ENCODE measurements around the gene GPR180.
A peak's percentile ranks its signal among the peaks of the same experiment; 100 is the strongest.

Gene GPR180

DNA sequence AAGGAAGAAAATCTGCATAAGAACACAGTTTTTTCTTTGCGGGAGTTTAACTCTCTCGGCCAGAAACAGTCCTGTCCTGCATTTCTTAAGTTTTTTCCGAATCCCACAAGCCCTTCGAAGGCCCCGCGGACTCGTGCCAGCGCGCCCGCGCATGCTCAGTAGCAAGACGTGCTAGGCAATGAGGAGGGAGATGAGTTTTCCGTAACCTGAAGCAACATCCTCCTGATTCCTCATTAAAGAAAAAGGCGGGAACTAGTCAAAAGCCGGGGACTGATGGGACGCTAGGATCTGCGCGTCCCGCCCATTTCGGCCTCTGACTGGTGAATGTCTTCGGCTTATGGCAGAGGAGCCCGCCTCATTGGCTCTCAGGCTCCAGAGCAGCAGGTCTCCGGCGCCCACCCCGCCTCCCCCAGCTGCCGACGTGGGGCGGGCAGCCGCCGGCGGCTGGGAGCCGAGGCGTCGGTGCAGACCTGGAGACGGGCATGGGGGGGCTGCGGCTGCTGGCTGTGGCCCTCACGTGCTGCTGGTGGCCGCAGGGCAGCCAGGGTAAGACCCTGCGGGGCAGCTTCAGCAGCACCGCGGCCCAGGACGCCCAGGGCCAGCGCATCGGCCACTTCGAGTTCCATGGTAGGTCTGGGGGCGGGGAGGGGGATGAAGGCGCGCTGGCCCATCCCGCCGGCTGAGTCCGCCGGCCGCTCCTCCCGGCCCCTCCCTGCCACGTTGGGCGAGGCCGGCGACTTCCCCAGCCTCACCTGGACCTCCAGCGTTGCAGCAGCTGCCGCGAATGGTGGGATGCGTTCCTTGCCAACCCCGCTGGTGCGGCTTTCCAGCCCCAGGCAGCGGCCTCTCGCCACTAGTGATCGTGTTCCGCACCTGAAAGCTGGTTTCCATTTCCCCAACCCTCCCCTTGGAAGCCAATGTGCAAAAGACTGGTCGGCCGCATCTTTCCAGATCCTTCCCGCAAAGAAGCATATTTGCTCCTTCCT lies at the start of gene GPR180:
GPR180 (plus strand) TSS at position 412 of the 986 bp plus-strand sequence; CDS start at position 483, 71 bp downstream.
- peak; percentile 82 to 89 for DNase-seq

DNA sequence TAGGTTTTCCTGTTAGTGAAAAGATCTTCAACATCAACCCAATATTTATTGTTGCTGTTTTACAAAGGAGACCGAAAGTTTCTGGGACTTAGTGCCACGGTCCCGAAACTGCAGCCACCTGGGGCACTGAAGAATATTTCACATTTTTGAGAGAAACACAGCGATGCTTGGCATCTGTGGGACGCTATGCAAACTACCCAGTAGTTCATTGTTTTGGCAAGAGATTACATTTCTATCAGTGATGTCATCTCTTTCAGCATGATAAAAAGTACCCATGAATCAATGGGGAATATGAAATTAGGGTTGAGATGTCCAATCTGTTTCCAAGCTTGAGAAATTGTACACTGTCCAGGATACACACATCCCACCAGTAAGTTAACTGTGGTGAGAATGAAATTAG lies 49.6 kb upstream of the GPR180 start:
- DNase-seq, result no peak

DNA sequence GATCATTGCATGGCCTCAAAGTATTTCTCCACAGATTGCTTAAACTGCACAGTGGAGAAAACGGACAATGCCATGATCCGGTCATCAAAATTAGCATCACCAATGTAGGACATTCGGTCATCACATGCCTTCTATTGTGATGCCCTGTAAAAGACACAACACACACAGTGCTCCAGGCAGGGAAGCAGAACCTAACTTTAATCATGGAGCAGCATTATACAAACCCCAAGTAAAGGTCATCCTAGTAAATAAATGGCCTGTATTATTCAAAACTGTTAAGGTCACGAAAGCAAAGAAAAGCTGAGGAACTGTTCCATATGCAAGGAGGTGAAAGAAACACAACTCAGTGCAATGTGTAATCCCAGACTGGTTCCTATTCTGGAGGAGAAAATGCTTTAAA lies 47.9 kb upstream of the GPR180 start:
- no peak for DNase-seq

DNA sequence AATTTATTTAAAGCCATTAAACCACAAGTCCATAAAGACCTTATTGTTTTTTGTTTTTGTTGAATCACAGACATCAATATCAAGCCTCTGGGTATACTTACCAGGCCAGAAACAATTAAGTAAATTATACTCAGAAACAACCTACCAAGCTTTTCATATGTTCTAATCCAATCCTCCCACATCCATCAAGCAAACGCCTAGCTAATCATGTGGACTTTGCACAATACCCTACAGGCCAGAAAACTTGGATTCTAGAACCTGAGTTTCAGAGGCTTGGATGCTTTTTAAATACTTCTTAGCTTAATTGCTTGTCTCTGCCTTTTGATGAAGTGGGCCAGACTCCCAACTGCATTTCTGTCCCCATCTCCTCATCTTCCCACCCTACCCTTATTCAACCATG lies 45.6 kb upstream of the GPR180 start:
- DNase-seq, result no peak

DNA sequence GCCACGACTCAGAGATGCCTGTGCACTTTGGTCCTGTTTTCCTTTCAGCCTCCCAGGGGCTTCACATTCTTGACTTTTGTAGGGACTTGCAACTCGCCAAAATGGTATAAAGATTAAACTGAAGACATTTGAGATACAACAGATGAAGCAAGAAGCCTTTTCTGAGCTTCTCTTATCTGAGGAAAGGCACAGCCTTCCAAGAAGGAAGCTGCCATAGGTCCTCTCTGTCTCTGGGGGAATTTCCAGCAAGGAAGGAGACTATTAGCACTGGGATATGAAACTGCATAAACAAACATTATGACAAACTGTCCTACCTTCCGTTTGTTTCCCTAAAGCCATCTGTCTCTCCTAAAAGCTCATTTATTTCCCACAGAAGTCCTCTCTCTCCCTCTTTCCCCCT lies 45.0 kb upstream of the GPR180 start:
- DNase-seq, result no peak

DNA sequence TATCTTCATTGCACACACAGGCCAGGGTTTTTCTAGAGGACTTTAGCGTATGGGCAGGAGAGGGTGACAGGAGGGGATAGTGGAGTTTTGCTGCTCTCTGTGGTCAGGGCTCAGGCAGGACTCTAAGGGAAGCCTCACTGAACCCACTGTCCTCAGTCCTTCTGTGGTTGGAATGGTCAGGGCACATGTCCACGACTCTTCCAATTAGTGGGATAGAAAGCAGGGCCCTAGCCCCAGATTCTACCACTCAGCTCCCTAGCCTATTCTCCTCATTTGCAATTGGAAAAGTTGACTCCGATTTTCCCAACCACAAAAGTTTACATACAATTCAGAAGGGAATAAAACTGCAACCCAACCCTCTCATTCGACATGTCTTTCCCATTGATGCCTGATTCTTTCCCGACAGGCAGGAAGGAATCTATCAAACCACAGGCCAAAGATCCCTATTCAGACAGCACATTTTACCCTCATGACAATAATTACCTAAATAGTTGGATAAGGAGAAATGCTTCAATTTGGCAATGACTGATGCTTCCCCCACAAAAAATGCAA lies 43.9 kb upstream of the GPR180 start:
- no peak for DNase-seq

DNA sequence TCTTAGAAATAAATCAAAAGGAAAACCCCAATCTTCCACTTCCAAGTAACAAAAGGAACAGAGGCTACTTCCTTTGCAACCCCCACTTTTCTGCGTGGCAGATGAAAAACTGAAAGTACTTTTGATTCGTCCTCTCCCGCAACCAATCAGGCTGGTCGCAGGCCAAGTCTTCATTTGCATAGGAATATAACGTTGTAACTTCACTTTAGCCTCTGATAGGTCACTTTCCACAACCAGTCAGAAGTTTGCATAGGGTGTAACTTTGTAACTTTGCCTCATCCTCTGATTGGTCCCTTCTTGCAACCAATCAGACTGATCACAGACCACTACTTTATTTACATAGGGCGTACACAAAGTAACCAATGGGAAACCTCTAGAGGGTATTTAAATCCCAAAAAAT lies 42.9 kb upstream of the GPR180 start:
- no peak for DNase-seq

DNA sequence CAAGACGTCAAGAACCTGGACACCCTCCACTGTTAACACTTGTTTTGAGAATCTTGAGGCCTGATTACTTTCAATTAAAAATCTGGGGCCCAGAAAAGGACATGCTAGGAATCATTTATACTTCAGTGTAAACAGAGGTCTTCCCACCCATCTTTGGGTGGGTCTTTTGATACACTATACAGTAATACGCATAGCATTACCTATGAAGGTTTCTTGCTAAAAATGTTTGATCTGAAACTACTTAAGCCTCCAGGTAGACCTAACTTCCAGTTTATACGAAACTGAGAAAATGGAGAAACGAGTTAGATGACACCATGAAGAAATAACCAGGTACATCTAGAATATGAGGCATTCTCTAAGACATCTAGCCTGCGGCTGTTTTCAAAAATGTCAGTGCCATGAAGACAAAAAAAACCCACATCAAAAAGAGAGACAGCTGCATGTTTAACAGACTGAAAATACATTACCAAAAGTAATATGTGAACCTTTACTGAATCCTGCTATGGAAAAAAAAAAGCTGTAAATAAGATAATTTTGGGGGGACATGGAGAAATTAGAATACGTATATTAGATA lies 42.3 kb upstream of the GPR180 start:
- no peak for DNase-seq

DNA sequence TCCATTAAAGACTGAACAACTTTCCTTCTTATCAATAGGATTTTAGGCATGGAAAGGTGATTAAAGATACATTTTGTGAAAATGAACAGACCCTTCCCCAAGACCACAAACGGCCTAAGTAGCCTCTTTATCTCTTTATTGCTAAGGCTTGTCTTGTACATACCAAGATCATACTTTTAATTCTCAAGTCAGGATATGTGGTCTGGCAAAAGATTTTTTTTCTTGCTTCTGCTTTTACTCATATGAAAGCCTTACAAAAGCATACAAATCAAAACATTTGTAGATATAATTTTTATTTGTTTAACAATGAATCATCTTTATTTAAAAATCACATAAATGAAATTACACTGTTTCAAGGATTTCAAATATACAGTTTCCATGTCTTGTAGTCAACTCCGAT lies 41.5 kb upstream of the GPR180 start:
- DNase-seq, result no peak

DNA sequence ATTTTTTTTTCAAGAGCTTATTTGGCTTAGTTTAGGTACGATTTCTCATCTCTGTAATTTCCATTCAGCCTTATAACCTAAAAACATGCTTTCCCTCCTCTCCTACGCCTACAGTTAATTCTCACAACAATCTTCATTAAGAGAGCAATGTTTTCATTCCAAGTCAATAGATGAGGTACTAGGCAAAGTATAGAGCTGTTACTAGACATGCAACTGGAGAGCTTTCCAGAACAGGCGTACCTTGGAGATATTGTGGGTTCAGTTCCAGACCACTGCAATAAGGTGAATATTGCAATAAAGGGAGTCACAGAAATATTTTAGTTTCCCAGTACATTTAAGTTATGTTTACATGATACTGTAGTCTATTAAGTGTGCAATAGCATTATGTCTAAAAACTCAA lies 40.5 kb upstream of the GPR180 start:
- no peak for DNase-seq

DNA sequence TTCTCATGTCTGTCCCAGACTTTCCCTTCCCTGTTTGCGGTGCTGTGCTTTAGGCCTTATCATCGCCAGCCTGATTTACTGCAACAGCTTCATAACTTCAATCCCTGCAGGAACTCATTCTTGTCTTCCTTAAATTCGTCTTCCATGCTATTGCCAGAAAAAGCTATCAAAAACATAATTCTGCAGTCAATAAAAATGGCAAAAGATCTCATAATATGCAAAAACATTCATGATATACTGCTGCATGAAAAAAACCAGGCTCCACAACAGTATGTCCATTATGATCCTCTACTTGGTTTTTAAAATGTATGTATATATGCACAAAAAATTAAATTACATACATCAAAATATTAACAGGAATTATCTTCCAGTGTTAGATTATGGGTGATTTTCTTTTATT lies 34.1 kb upstream of the GPR180 start:
- DNase-seq, result no peak

DNA sequence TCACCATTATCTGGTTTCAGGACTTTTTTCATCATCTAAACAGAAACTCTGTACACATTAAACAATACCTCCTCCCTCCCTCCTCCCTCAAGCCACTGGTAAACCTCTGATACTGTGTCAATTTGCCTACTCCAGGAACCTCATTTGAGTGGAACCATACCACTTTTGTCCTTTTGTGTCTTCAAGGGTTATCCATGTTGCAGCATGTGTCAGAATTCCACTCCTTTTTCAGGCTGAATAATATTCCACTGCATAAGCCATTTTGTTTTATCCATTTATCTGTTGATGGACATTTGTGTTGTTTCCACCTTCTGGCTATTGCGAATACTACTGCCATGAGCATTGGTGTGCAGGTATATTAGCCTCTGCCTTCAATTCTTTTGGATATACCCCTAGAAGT lies 33.2 kb upstream of the GPR180 start:
- no peak for DNase-seq

DNA sequence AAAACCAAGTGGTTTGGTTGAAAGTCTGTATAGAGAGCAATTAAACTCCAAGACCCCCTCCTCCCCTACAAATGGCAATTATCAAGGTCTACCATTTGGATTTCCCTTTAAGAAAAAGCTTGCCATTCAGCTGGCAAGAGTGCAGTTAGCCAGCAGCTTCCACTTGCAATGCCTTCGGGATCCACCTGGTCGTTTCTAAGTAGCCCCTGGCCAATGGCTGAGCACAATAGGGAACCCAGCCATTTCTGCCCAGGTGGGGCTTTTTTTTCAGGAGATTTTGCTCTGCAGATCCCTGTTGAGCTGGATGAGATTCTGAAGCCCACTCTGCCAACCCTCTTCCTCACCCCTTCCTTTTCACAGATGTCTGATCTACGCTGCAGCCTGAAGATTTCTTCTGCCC lies 32.0 kb upstream of the GPR180 start:
- DNase-seq, result no peak

DNA sequence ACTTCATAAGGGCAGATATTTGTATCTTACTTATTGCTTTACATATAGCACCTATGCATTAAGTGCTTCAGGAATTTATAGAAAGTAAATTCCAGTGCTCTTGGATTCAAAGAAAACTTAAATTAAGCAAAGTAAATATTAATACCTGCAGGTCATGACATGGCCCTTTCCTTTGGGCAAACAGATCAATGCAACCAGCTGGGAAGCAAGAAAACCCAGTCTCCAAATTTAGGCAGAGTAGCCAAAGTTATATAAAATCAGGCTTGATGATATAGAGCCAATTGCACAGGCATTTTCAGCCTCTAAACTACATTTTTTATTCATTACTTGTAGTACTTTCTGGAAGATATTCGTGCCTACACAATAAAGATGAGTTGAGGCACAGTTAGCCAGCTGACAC lies 22.6 kb upstream of the GPR180 start:
- no peak for DNase-seq

DNA sequence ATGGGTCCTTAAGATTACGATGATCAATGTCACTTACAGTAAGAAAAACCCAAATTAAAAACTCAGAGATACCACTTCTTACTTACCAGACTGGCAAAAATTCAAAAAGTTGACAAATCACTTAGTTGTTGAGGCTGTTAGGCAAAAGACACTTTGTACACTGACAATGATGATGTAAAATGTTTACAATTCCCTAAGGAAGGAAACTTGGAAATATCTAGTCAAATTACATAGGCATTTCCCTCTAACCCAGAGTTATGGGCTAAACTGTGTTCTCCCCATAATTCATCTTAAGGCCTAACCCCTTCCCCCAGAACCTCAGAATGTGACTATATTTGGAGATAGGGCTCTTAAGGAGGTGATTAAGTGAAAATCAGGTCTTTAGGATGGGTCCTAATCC lies 17.7 kb upstream of the GPR180 start:
- DNase-seq, result no peak

DNA sequence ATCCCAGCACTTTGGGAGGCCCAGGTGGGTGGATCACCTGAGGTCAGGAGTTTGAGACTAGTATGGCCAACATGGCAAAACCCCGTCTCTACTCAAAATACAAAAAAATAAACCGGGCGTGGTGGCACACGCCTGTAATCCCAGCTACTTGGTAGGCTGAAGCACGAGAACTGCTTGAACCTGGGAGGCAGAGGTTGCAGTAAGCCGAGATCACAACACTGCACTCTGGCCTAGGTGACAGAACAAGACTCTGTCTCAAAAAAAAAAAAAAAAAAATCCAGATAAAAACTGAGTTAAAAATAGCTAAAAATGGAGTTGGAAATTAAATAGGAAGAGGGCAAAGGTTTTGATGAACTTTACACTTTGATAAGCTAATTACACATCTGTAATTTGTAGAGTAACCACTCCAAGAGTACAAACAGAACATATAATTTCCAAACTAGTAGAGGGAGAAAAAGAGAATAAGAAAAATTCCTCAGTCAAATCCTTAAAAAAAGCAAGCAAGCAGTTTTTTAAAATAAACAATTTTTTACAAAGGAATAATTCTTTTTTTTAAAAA lies 16.0 kb upstream of the GPR180 start:
- DNase-seq, result no peak

DNA sequence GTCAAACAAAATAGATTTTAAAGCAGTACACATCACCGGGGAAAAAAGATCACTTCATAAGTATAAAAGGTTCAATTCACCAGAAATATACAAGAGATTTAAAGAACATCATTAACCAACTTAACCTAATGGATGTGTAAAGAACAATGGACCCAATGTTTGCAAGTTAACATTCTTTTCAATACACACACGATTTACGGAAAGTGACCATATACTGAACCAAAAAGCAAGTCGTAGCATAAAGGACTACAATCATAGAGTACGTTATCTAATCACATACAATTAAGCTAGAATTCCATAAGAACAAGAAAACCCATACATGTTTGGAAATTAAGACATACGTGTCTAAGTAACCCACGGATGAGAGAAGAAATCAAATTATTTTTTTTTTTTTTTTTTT lies 15.3 kb upstream of the GPR180 start:
- DNase-seq, result no peak

DNA sequence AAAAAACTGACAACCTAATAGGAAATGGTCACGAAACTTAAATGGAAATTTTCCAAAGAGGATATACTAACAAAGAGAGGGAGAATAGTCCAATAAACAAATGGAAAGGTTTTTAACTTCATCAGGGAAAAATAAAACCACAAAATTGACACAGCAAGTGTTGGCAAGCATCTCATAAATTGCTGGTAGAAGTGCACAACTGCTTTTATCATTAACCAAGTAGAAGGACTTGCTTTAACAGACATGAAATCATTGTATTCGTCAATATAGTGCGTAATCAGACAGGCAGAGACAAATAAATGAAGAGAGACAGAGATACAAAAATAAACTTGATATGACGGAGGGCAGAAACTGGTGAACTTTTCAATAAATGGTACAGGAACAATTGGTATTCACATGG lies 13.1 kb upstream of the GPR180 start:
- DNase-seq, result no peak

DNA sequence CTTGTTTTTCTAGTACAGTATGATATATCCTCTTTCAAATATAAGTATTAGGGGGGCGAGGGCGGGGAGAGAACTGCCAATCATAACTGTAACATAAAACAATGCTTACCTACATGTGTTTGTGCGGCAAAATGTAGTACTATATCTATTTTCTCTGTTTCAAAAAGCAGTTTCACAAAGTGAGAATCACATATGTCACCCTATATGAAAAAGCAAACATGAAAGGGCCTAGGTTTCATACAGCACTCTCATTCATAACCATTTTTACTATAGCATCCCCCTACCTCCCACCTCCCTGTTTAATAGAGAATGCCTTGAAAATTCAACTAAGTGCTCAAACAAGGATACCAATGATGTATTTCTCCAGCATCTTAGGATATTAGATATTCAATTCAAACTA lies 10.9 kb upstream of the GPR180 start:
- no peak for DNase-seq

DNA sequence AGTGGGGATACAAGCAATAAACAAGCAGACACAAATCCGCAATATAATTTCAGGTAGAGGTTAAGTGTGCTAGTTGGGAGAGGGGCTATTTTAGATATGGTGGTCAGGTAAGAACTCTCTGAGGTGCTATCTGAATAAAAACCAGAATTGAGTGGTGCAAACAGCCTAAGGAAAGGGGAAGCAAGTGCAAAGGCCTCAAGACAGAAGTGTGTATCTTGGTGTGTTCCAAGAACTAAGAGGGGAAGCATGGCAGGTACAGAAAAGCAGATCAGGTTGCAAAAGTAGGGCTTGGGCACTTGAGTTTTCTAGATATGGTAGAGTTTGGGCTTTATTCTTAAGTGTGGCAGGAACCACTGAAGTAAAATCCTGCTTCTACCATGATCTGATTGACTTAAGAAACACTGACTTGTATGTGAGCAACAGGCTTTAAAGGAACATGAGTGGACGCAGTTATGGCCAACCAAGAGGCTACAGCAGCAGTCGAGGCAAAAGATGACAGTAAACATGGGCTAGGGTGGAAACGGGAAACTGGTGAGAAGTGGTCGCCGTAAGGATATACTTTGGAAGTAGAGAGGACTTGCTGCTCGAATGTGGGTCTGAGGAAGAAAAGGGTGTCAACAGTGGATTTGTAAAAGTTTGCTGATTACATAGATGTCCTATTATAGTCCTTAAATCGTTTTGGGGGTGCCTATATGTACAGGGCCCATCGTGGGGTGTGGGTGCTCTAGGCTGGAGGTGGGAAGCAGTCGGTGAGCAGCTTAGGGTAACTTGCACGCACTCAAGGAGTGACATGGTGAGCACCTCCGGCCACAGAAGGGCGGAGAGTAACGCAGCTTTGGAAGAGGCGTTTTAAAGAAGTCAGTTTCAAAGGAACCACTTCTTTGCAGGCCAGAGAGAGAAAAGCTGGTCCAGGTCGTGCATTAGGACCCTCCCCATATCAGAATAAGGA lies 6.4 kb upstream of the GPR180 start:
- DNase-seq, result peak; percentile 7 to 17

DNA sequence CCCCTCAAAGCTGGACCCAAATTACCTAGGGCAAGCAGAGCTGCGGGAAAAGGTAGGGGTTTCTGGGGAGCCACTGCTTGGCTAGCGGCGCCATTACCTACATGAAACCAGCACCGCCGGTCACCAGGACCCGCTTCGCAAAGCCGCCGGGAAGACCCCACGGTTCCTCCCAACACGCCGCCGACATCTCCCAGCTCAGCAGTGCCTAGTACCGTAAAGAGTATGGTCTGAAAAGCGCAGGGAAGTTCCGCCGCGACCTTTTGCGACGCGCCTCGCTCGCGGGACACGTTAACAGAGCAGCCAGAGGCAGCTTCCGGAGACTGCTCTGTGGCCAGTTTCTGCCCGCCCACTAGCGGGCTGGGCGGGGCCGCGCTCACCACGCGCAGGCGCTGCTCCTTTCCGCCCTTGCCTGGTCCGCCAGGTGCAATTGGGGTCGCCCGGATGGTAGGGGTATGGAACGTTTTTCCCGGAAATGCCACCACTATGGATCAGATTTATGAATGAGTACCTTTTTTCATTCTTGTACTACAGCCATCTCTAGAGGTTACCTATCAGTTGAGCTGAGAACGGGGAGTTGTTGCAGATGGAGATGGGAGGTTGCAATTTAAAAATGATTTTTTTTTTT lies 5.6 kb upstream of the GPR180 start, which contains the start of gene TGDS:
TGDS (minus strand) TSS at position 203 of the 625 bp plus-strand sequence; CDS start at position 187, 16 bp downstream.
- DNase-seq, result peak; percentile 77 to 81

DNA sequence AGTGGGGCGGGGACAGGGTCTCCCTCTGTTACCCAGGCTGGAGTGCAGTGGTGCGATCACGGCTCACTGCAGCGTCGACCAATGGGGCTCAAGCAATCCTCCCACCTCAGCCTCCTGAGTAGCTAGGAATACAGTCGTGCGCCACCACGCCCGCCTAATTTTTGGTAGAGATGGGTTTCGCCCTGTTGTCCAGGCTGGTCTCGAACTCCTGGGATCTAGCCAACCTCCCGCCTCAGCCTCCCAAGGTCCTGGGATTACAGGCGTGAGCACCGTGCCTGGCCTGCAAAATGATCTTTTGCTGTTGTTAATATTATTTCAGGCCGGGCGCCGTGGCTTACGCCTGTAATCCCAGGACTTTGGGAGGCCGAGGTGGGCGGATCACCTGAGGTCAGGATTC lies 5.1 kb upstream of the GPR180 start:
- no peak for DNase-seq

Measured in activated CD4-positive, alpha-beta T cell treated with anti-CD3 and anti-CD28 coated beads, Interleukin-2, amount 50 U/mL, for 4 hours (primary cell).